ENCODE measurements around the gene WASF3.
A peak's percentile ranks its signal among the peaks of the same experiment; 100 is the strongest.
"Not testable (repeated sequence)": the region's sequence is repeated elsewhere in the genome, so short reads cannot be mapped to it uniquely, and the experiment has no call there.

The WASF3 gene

DNA sequence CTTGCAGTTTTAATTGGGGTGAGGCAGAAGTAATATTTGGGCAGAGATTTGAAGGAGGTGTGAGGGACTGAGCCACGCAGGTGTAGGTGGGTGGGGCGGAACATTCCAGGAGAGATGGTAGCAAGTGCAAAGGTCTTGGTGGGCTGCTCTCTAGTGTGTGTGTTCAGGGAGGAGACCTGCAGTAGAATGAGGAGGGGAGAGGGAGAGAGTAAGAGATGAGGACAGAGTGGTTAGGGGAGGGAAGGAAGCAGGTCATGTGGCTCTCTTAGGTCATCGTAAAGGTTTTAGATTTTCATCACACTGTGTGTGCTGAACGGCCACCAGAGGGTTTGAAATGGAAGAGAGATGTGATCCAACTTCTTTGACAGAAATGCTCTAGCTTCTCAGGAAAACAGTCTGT lies 33.5 kb downstream of the WASF3 start:
- DNase-seq = no peak

DNA sequence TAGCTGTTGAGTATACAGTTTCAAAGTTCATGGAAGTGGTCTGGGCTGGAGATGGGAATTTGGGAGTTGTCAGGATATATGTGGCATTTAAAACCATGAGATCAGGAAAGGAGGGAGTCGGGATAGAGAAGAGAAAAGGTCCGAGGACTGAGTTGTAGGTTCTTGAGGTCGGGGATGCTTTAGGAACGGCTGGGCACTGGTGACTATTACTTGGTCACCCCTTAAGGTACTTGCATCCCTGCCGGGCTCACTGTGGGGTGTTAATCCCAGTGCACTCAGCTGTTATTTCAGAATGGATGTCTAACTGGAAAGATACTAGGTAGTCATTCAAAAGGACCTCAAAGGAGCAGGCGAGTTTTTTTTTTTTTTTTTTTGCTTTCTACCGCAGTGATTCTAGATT lies 34.2 kb downstream of the WASF3 start:
- no peak for DNase-seq

DNA sequence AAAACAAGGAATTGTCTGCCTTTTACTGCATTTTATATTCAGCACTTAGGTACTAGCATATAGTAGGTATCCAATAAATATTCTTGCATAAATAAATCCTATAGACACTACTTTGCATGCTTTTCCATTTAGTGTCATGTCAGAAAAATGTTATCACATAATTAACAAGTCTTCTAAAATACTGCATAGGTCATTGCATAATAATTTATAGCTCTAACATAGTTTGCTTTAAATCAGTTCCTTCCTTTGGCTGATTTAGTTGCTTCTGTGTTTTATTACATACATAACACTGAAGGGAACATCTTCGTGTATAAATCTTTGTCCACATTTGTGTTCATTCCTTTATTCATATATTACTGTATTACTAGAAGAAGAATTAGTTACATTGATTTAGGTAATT lies 36.2 kb downstream of the WASF3 start:
- no peak for DNase-seq

DNA sequence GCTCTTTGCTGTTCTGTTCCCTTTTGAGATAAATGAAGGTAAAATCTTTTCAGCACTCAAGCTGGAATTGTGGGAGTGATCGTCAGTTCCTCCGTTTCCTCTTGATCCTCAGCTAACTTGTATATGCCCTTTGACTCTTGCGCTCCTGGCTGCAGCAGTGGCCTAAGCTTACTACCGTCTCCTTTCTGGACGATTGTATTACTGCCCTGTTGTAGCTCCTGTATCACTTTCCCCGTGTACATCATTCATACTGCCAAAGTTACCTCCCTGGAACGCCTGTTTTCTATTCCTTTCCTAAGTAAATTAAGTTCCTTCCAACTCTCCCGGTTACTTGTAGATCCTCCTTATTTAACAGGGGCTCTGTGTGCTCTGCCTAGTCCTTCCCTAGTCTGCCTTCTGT lies 36.9 kb downstream of the WASF3 start:
- no peak for DNase-seq

DNA sequence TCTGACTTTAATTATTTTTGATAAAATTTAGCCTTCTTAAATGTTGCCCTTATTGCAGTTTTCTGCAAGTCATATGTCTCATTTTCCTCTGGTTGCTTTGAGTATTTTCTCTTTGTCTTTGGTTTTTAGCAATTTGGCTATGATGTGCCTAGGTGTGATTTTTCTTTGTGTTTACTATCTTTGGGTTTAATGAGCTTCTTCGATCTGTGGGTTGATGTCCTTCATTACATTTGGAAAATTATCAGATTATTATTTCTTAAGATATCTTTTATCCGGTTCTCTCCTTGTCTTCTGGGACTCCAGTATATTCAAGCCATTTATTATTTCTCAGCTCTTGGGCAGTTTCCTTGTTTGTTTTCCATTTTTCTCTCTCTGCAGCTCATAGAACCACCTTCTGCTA lies 39.0 kb downstream of the WASF3 start:
- DNase-seq = no peak

DNA sequence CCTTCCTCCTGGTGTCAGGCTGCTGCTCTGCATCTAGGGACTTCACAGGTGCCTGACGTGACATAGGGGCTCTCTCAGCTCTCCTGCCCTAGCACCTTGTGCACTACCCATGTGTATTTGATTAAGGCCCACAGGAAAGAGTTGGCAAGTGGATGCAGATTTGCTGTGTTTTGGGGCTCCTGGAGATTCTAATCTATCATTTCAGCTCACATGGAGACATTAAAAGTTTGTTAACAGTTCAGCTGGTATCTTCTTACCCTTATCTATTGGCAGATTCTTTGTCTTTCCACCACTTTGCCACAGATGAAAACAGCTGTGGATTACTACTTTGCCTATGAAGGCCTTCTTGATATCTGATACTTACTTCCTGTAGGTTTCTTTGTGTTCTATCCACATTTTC lies 41.9 kb downstream of the WASF3 start:
- no peak for DNase-seq

DNA sequence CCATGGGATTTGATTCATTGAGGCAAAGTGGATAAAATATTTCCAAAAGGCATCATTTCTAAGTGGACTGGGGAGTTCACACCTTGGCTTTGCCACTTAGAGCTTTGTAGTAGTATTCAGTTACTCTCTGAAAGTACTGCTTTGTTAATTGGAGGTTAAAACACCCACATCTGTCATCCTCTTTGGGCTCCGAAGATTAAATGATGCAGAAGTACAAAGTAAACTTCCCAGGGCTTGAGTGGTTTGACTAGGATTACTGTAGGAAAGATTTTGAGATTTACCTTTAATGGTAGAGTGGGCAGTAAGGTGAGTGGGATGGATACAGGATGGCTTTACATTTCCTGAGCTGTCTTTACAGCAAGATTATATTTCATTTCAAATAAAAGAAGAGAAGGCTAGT lies 42.4 kb downstream of the WASF3 start:
- DNase-seq = no peak

DNA sequence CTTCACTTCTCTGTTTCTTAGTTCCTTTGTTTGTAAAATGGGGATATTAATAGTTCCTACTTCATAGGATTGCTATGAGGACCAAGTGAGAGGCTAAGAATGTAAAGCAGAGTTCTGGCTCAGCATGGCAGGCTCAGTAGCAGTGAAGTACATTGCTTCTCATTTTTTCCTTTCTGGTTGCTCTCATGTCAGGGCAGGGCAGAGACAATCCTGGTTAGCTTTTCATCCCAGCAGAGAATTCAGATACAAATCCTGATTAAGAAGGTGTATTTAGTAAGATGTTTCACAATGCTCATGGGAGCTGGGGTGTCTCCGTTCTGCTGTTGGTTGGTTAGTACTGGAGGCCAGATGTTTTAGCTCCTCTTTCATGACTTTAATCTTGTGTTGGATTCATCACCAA lies 42.9 kb downstream of the WASF3 start:
- DNase-seq = no peak

DNA sequence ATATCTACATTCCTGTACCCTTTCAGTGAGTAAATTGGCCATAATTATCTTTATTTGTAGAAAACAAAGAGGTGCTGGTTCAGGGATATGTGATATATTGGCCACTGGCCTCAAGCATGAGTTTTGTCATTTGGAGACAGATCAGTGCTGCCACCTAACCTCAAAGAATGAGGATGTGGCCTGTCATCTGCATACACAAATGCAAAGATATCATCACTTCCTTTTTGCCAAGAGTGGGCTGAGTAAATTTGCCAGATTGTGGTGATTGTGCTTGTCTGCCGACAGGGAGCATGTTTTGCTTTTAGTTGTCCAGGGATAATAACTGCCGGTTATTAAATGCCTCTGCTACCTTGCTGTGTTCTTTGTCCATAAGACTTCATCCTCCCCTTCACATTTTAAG lies 44.2 kb downstream of the WASF3 start:
- DNase-seq = no peak

DNA sequence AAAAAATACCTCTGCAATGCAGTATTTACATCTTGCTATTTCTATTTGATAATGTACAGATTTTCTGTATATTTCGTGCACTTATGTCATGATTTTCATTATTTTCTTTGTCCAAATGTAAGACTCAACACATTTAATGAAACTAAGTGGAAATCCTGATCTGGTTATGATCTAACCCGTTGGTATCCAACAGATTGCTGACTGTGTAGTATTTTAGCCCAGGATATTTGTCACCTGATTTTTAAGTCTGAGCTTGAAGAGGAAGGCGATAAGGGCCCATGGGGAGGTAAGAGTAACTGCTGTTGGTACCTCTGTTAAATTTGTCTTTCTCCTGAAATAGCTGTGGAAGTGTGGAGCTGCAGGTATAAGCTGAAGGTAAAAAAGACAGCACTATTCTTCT lies 45.3 kb downstream of the WASF3 start:
- no peak for DNase-seq

DNA sequence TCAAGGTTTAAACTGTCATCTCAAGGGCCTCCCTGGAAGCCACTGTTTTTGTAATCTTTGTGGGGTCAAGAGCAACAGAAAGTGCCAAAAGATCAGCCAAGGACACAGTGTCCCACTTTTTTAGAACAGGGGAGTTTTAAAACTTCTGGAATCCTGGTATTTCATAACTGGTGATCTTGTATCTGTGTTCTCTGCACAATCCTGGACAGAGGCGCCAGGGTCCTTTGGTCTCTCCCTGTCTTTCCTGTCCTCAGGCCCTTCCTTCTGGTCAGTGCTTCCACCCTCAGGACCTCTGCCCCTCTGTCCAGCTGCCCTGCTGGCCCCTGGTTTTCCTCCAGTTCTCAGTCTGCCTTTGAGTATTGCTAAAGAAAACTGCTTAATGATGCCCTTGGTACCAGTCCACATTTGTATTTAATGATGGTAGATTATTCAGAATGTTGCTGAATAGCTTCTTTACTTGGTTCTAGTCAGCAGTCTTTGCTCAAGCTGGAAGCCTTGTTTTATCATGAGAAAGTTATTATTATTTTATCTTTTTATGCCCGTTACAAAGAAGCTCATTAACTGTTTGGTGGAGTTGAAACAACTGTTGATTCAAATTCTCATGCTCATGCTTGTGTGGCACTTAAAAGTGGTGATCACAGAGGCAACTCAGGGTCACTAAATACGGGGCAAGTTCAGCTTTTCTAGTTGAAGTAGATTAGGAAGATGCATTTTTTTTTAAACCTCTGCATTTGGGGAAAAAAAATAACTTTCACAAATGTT lies 47.5 kb downstream of the WASF3 start:
- no peak for DNase-seq

DNA sequence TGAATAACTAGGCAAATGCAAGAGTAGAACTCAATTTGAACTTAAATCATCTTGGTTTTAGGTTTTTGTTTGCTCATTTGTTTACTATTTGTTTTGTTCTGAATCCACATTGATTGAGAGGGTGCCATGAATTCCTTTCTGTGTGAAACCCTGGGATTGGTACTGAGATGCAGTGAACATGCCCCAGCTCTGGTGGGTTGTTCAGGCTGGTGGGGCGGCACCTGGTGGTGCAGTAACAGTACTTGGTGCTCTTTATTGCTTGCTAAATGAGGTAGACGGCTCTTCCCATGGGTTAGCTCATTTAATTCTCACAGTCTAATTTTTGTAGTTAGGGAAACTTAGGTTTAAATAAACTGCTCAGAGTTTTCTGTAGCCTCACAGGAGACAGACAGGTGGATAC lies 48.4 kb downstream of the WASF3 start:
- no peak for DNase-seq

DNA sequence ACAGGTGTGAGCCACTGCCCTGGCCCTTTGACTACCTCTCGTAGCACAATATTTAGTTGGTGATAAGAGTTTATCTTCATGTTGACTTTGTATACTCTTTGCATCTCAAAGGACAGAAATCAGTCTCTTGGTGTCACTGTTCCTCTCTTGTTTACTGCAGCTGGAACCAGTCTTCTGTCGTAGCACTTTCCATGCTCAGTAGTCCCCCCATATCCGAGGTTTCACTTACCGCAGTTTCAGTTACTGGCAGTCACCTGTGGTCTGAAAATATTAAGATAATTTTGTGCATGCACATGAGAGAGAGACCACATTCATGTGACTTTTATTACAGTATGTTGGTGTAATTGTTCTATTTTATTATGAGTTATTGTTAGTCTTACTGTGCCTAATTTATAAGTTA lies 49.1 kb downstream of the WASF3 start:
- no peak for DNase-seq

DNA sequence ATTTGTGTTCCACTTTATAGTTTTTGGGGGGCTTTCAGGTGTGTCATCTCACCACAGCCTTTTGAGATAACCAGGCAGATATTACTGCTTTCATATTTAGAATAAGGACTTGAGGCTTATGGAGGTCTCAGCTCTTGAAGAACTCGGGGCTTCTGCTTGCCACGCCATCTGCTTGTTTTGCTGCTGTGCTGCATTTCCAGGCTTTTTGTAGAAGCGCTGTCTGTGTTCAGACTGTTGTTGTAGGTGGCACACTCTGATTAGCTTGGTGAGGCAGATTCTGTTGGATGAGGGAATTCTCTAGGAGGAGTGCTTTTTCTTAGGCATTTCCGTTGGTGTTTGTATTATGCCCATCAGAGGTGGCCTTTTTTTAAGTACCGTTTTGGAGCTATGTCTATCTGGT lies 57.2 kb downstream of the WASF3 start:
- DNase-seq = no peak

DNA sequence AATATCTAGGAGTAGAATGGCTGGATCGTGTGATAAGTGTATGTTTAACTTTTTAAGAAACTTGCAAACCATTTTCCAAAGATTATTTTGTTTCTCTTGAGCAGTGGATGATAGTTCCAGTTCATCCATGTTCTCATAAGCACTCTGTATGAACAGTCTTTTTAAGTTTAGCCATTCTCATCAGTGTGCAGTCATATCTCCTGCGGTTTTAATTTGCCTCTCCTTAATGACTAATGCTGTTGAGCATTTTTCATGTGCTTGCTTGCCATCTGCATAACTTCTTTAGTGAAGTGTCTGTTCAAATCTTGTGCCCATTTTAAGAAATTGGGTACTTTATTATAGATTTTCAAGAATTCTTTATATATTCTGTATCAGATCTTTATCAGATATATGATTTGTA lies 58.6 kb downstream of the WASF3 start:
- no peak for DNase-seq

DNA sequence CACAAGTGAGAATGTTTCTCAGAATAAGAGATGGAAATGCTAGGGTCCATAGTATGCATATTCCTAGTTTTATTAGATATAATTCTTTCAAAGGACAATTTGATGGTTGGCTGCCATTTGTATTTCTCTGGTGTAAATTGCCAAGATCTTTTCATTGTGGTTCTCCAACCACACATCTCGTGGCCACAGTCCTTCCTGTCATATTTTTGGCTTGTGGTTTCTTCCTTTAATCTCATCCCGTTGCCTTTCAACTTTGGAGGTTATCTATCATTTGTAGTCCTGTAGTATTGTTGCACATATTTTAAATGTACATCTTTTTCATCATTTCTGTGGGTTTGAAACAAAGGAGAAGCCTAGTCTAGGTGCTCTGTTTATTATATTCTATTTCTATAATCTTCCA lies 61.2 kb downstream of the WASF3 start:
- no peak for DNase-seq

DNA sequence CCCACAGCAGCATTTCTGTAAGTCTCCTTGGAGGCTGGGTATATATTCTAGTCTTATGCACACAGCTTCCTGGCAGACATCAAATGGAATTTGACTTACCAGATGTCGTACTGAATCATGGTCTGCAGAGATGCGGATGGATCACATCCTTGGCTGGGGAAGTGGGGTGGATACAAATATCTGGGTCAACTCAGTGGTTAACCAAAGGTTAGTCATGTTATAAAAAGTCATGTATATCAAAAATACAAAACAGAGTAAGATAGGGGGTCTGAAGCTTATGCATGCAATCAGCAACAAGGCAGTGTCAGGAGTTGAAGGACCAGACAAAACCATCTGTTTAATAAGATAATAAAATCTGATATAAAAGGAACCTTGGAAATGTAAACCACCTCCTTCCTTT lies 61.9 kb downstream of the WASF3 start:
- DNase-seq = no peak

DNA sequence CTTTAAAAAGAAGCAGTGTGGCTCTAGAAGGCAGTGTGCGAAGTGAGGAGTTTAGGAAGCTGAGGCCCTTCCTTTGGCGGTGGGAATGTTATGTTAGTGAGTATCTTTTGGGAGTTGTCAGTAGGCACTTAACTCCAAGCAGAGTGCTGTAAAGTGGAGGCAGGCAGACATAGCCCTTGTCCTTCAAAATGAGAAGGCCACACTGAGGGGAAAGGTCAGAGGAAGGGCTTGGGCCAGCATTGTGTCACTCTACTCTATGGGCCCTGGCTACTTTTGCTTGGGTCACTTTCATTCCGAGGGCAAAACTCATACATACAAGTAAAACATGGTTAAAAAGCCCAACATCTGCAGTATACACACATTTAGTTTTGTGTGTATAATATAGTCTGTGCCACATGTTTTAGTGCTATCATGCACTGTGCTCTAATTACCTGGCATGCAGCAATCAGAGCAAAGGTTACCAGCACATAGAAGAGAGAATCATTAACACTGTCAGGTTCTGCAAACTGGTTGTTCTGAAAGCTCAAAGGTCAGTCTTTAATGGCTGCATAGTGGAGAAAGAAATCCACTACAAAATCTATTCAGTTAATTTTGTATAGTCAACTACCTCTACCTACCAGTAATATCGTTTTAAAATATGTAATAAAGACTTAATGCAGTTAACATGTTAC lies 64.4 kb downstream of the WASF3 start:
- no peak for DNase-seq

DNA sequence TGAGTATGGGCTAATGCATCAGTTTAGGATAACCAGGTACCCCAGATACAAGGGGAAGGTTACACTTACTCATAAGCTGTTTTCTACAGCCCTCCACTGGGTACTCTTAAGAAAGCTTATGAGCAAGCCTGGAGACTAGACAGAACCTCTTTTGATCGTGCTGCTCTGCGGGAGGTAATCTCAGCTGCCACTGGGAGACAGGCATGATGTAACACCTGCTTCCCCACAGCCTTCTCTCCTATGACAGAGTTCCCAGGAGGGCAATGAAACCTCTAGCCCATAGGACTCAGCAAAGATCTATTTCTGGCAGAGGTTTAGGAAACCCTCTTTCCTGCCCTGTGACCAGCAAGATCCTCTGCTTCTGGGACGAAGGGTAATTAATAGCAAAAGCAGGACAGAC lies 65.6 kb downstream of the WASF3 start:
- peak; percentile 21 for DNase-seq

DNA sequence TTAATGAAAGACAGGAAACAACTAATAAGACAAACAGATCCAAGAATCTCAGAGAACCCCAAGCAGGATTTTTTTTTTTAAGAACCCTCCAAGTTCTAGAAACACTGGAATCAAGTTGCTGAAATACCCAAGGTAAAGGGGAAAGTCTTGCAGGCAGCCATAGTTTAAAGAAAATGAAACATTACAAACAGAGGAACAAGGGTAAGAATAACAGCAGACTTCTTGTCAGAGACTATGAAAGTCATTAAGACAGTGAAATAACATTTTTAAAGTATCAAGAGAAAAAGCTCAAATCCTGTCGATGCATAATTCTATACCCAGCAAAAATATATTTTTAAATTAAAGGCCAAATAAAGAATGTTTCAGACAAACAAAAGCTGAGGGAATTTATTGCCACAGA lies 67.1 kb downstream of the WASF3 start:
- no peak for DNase-seq

DNA sequence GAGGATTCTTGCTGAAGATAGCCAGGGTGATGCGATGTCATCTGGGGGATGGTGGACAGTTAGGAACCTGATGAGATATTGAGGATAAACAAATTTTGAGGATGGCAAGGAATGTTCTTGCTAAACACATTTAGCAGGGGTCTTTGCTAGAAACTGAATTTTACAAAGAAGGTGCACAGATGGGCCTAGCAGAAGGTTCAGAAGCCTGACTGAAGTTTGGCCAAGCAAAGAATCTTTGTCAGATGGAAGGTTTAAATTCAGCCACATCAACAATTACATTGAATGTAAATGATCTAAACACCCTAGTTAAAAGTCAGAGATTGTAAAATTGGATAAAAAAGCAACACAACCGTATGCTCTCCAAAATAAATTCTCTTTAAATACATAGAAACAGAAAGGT lies 68.8 kb downstream of the WASF3 start:
- no peak for DNase-seq

DNA sequence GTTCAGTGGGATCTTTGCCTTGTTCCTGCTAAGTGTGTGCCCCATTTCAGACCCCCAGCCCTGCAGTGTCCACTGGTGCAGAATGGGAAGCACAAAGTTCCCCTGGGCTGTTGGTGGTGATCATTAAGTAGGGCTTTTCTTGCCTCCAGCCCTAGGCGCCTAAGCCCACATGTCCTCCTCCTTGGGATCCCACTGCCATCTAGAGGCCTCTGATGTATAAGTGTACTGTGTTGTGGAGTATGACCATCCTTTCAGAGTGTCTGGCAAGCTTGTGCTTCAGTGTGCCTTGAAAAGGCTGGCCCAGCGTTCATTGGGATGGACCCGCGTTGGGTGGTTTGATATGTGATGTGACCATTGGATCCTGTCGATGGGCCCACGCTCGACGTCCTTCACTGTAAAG lies 71.2 kb downstream of the WASF3 start:
- no peak for DNase-seq

DNA sequence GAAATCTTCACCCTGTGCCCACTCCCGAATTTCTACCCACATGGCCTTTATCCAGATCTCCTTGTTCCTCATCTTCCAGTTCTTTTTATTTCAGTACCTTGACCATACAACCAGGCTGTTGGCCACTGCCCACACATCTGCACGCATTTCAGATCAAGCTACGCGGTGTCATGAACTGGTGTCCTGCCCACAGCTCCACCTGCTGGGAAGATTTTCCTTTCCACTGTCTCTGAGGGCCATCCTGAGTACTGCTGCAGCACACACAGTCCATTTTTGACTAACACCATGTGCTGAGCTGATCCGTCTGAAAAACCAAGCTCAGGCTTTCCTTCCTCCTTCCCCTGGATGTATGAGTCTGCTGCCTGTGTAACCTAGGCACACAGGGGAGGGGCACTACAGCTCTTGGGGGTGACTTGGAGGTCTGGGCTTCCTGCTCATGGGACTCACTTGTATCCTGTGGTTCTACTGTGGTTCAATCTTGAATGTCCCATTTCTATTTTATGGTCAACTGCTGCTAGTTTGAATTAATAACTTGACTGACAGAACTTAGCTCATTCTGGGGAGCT lies 71.9 kb downstream of the WASF3 start:
- no peak for DNase-seq

DNA sequence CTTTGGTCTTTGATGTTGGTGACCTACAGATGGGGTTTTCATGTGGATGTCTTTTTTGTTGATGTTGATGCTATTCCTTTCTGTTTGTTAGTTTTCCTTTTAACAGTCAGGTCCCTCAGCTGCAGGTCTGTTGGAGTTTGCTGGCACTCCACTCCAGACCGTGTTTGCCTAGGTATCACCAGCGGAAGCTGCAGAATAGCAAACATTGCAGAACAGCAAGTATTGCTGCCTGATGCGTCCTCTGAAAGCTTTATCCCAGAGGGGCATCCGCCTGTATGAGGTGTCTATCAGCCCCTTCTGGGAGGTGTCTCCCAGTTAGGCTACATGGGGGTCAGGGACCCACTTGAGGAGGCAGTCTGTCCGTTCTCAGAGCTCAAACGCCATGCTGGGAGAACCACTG lies 78.2 kb downstream of the WASF3 start:
- not testable (repeated sequence) for DNase-seq

DNA sequence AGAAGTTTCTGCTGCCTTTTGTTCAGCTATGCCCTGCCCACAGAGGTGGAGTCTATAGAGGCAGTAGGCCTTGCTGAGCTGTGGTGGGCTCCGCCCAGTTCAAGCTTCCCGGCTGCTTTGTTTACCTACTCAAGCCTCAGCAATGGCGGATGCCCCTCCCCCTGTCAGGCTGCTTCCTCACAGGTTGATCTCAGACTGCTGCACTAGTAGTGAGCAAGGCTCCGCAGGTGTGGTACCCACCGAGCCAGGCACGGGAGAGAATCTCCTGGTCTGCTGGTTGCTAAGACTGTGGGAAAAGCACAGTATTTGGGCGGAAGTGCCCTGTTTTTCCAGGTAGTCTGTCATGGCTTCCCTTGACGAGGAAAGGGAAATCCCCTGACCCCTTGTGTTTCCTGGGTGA lies 78.6 kb downstream of the WASF3 start:
- not testable (repeated sequence) for DNase-seq
